ENCODE data around the gene CAMKK2. TPM values are rescaled to one million over a fixed set of nuclear protein-coding genes. Genes with fewer than 3 reads are reported as not detected.

CAMKK2 gene
- polyA plus RNA-seq, 1 donor from 2014 or later, result 29.2 TPM

DNA sequence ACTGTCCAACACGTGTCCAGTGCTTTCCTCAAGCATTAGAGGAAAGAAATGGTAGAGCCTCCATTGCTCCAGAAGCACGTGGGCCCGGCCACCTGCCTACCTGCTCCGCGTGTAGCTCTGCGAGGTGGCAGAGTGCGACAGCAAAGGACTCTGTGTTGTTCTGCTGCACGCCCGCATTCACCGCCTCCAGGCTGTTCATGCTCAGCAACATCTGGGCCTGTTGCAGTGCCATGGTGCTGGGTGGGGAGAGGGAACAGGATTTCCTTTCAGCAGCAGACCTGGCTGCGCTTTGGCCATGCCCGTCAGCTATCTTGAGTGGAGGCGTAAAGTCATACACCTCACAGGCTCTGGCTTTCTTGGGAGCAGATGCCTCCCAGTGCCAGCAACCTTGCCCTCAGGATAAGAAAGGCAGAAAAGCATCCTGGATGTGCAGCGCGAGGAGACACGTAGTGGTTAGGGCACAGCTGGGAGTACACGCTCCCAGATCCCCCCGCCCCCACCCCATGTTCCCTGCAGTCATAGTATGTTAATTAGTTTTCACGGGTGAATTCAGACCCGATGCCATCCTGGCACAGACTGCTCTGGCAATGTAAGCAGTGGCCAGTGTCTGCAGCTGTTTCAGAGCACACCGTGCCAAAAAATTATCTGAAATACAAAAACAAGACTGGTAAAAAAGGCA is 30.6 kb upstream of the CAMKK2 start:
- no peak for TF ChIP-seq RAD21 (conservative IDR thresholded peaks at IDR 0.05)
- no peak for TF ChIP-seq MXI1 (conservative IDR thresholded peaks at IDR 0.05; ENCODE audit: poor library complexity, severe bottlenecking)
- no peak for TF ChIP-seq EP300 (conservative IDR thresholded peaks at IDR 0.05; ENCODE audit: poor library complexity, severe bottlenecking)
- H3K36me3 ChIP-seq (ENCODE audit: insufficient read depth, low read length), result peaks cover 4% of the 10 kb centered on the region

GRCh38 chr12:121325922-121326396 is 29.4 kb upstream of the CAMKK2 start:
- Histone ChIP-seq H3K27me3 (ENCODE audit: insufficient read depth, low read depth, low read length) (no peaks in the 10 kb centered on the region), H3K9me2 (ENCODE audit: insufficient read depth, low read length) (no peaks in the 10 kb centered on the region), H3F3A (ENCODE audit: insufficient read depth, low read length, poor library complexity, severe bottlenecking) (no peaks in the 10 kb centered on the region), H4K20me1 (ENCODE audit: insufficient read depth) (no peaks in the 10 kb centered on the region), H3K27ac (ENCODE audit: low read length) (no peak overlapping the region), H3K36me3 (ENCODE audit: insufficient read depth, low read length) (peaks cover 4% of the 10 kb centered on the region), H2AFZ (ENCODE audit: low read depth, low read length) (no peak overlapping the region), H3K9me3 (ENCODE audit: low read length) (no peaks in the 10 kb centered on the region), H3K9ac (ENCODE audit: low read length) (no peak overlapping the region), H3K4me2 (ENCODE audit: low read length) (no peak overlapping the region), H3K4me3 (ENCODE audit: low read length) (no peak overlapping the region), H3K79me2 (replicated peaks; ENCODE audit: insufficient read depth, low read length) (no peaks in the 10 kb centered on the region)
- TF ChIP-seq CTCF (IDR thresholded peaks at IDR 0.05; ENCODE audit: poor library complexity, severe bottlenecking) (no peak), EZH2 (IDR thresholded peaks at IDR 0.05; ENCODE audit: borderline replicate concordance, insufficient read depth, low read length, poor library complexity, severe bottlenecking) (no peak), POLR2AphosphoS5 (IDR thresholded peaks at IDR 0.05) (no peak), MXI1 (conservative IDR thresholded peaks at IDR 0.05; ENCODE audit: poor library complexity, severe bottlenecking) (no peak), RAD21 (conservative IDR thresholded peaks at IDR 0.05) (no peak), TAF1 (IDR thresholded peaks at IDR 0.05; ENCODE audit: low read depth) (no peak), EP300 (conservative IDR thresholded peaks at IDR 0.05; ENCODE audit: poor library complexity, severe bottlenecking) (no peak), SMC3 (conservative IDR thresholded peaks at IDR 0.05; ENCODE audit: poor library complexity) (no peak)
- TF ChIP-seq, protein P1, sequence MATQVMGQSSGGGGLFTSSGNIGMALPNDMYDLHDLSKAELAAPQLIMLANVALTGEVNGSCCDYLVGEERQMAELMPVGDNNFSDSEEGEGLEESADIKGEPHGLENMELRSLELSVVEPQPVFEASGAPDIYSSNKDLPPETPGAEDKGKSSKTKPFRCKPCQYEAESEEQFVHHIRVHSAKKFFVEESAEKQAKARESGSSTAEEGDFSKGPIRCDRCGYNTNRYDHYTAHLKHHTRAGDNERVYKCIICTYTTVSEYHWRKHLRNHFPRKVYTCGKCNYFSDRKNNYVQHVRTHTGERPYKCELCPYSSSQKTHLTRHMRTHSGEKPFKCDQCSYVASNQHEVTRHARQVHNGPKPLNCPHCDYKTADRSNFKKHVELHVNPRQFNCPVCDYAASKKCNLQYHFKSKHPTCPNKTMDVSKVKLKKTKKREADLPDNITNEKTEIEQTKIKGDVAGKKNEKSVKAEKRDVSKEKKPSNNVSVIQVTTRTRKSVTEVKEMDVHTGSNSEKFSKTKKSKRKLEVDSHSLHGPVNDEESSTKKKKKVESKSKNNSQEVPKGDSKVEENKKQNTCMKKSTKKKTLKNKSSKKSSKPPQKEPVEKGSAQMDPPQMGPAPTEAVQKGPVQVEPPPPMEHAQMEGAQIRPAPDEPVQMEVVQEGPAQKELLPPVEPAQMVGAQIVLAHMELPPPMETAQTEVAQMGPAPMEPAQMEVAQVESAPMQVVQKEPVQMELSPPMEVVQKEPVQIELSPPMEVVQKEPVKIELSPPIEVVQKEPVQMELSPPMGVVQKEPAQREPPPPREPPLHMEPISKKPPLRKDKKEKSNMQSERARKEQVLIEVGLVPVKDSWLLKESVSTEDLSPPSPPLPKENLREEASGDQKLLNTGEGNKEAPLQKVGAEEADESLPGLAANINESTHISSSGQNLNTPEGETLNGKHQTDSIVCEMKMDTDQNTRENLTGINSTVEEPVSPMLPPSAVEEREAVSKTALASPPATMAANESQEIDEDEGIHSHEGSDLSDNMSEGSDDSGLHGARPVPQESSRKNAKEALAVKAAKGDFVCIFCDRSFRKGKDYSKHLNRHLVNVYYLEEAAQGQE (IDR thresholded peaks at IDR 0.05; ENCODE audit: borderline replicate concordance), result no peak

More for the DNA sequence above, 30.6 kb upstream of the CAMKK2 start:
- Histone ChIP-seq H3K4me3 (ENCODE audit: low read length) (no peak overlapping the region), H3K27ac (ENCODE audit: low read length) (no peak overlapping the region), H4K20me1 (ENCODE audit: insufficient read depth) (no peaks in the 10 kb centered on the region), H3K9ac (ENCODE audit: low read length) (no peak overlapping the region), H3K27me3 (ENCODE audit: insufficient read depth, low read depth, low read length) (no peaks in the 10 kb centered on the region), H3F3A (ENCODE audit: insufficient read depth, low read length, poor library complexity, severe bottlenecking) (no peaks in the 10 kb centered on the region), H3K4me2 (ENCODE audit: low read length) (no peak overlapping the region), H3K9me3 (ENCODE audit: low read length) (no peaks in the 10 kb centered on the region), H3K9me2 (ENCODE audit: insufficient read depth, low read length) (no peaks in the 10 kb centered on the region), H3K79me2 (replicated peaks; ENCODE audit: insufficient read depth, low read length) (no peaks in the 10 kb centered on the region), H2AFZ (ENCODE audit: low read depth, low read length) (no peak overlapping the region)
